ENCODE results near the gene ITGB1. TPM values are rescaled to one million over a fixed set of nuclear protein-coding genes. Genes with fewer than 3 reads are reported as not detected.

Gene ITGB1
- polyA plus RNA-seq, 1 of the 3 experiments (the other 2 are of a cell fraction) = 666 TPM

GRCh38 chr10:32985775-32986350 lies 27.8 kb upstream of the ITGB1 start (continued):
- no peak for TF ChIP-seq USF1 (IDR thresholded peaks at IDR 0.05; ENCODE audit: borderline replicate concordance, low read depth)
- no peak for TF ChIP-seq ZBTB33 (IDR thresholded peaks at IDR 0.05; ENCODE audit: borderline replicate concordance, low read depth)
- no peak for TF ChIP-seq NFIC (IDR thresholded peaks at IDR 0.05; ENCODE audit: borderline replicate concordance)
- no peak for TF ChIP-seq MXI1 (IDR thresholded peaks at IDR 0.05; ENCODE audit: low read depth, low read length)
- TF ChIP-seq CHD2 (IDR thresholded peaks at IDR 0.05; ENCODE audit: low read length, partially characterized antibody) = no peak
- TF ChIP-seq POLR2AphosphoS5 (IDR thresholded peaks at IDR 0.05; ENCODE audit: low read depth, low read length) = no peak
- no peak for TF ChIP-seq TAF1 (IDR thresholded peaks at IDR 0.05; ENCODE audit: borderline replicate concordance, low read depth, low read length)
- no peak for TF ChIP-seq REST (IDR thresholded peaks at IDR 0.05; ENCODE audit: low read depth, low read length)
- TF ChIP-seq EZH2phosphoT487 (IDR thresholded peaks at IDR 0.05; ENCODE audit: borderline replicate concordance, low read depth) = no peak

- no peaks in the 10 kb centered on the region for H3K27me3 ChIP-seq (ENCODE audit: insufficient read depth)
- peak overlapping the region; percentile 10; the same call in 1 of the 2 replicates for H2AFZ ChIP-seq (ENCODE audit: low read depth)
- no peak for DNase-seq
- ChIA-PET CTCF (interaction anchor here (0.6 kb wide), 1 partner anchor 366 kb away, joined by 5 read pairs; no protein-coding TSS in a partner anchor), POLR2A (no interaction called here)
- peaks cover 28 to 37% of the 10 kb centered on the region in 2 experiments for H3K4me1 ChIP-seq (ENCODE audit: control insufficient read depth in 1 of 2, insufficient read depth in 2 of 2, low read depth in 1 of 2, low read length in 1 of 2)
- no peaks in the 10 kb centered on the region for H4K20me1 ChIP-seq (ENCODE audit: insufficient read depth)
- peak overlapping the region; percentile 64 to 99; a peak in 3 of 4 replicates for H3K27ac ChIP-seq (ENCODE audit: low read depth in 2 of 2, low read length in 1 of 2)
- H3K4me2 ChIP-seq = peak overlapping the region; percentile 53
- no peak overlapping the region for H3K4me3 ChIP-seq (ENCODE audit: low read depth in 2 of 2, low read length in 1 of 2)
- H3F3A ChIP-seq (replicated peaks; ENCODE audit: insufficient read depth) = peaks cover 50% of the 10 kb centered on the region
- H3K9me3 ChIP-seq = no peaks in the 10 kb centered on the region
- H3K79me2 ChIP-seq (ENCODE audit: insufficient read depth) = peaks cover 4% of the 10 kb centered on the region; the same call in 1 of the 2 replicates
- WGBS (ENCODE audit: low lambda C conversion rate) = 53% methylated on average over 4 of the region's 4 CpGs
- H3K9ac ChIP-seq = peak overlapping the region; percentile 19; the same call in 1 of the 2 replicates
- H3K9me2 ChIP-seq = no peaks in the 10 kb centered on the region
- H3K36me3 ChIP-seq (replicated peaks in 1 of 2; ENCODE audit: control insufficient read depth in 1 of 2, insufficient read depth in 2 of 2, low read length in 1 of 2) = no peaks in the 10 kb centered on the region
- TF ChIP-seq RCOR1 (IDR thresholded peaks at IDR 0.05; ENCODE audit: low read length) (no peak), PBX3 (IDR thresholded peaks at IDR 0.05) (peak; percentile 62)
These were observed 27.3 kb upstream of the ITGB1 start for GRCh38 chr10:32985341-32985764.
